GM21619 (cell line): ENCODE results near the gene CORO2B.

Experiments used
- ATAC-seq: cut with Tn5 transposase; IDR thresholded peaks from one replicate; pipeline ENCODE4 v1.9.1; 2021; ENCODE audit not compliant: unreplicated experiment

Gene CORO2B

GRCh38 chr15:68553994-68554720, 24.6 kb upstream of the CORO2B start:
- no peak for ATAC-seq

- ATAC-seq = no peak
Measured at GRCh38 chr15:68554721-68555678, 23.8 kb upstream of the CORO2B start.

- no peak for ATAC-seq
Measured at GRCh38 chr15:68555679-68556037, 23.1 kb upstream of the CORO2B start.

- ATAC-seq = no peak
Measured at GRCh38 chr15:68556139-68556990, 22.4 kb upstream of the CORO2B start.

GRCh38 chr15:68557469-68558317, 21.1 kb upstream of the CORO2B start:
- no peak for ATAC-seq

- ATAC-seq = no peak
Measured at GRCh38 chr15:68558318-68559305, 20.2 kb upstream of the CORO2B start.

GRCh38 chr15:68559345-68560310, 19.2 kb upstream of the CORO2B start:
- peak; percentile 68 for ATAC-seq

- no peak for ATAC-seq
Measured at GRCh38 chr15:68560501-68561113, 18.2 kb upstream of the CORO2B start.

- ATAC-seq = no peak
Measured at GRCh38 chr15:68561171-68561900, 17.5 kb upstream of the CORO2B start.

- no peak for ATAC-seq
Measured at GRCh38 chr15:68561901-68562300, 16.9 kb upstream of the CORO2B start.

- no peak for ATAC-seq
Measured at GRCh38 chr15:68564173-68564572, 14.6 kb upstream of the CORO2B start.

- no peak for ATAC-seq
Measured at GRCh38 chr15:68565234-68565633, 13.6 kb upstream of the CORO2B start.

GRCh38 chr15:68565726-68566125, 13.1 kb upstream of the CORO2B start:
- no peak for ATAC-seq

- no peak for ATAC-seq
Measured at GRCh38 chr15:68566377-68566954, 12.3 kb upstream of the CORO2B start.

GRCh38 chr15:68567345-68567744, 11.4 kb upstream of the CORO2B start:
- ATAC-seq = no peak

- no peak for ATAC-seq
Measured at GRCh38 chr15:68570974-68571373, 7.8 kb upstream of the CORO2B start.
